ENCODE results near the gene MGLL.

Gene MGLL

GRCh38 chr3:127809611-127810010 lies 12.7 kb downstream of the MGLL start:
- DNase-seq (ENCODE audit: low read depth) = no peak

- no peak for DNase-seq (ENCODE audit: low read depth)
Measured at GRCh38 chr3:127809211-127809610, 13.1 kb downstream of the MGLL start.

DNA sequence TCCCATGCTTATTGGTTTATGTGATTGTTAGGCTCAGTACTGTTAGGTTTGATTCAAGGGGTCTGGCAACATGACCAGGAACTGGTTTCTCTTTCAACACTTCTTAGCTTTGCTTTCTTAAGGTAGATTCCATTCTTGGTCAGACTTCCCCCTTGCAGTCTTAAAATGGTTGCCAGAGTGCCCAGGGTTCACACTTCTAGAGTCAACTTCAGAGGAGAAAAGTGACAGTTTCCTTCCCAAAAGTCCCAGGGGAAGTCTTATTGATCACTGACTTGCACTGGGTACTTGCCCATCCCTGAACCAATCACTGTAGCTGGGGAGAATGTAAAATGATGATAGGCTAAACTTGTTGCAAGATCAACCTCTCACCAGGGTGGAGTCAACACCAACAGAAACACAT lies 14.1 kb downstream of the MGLL start:
- no peak for DNase-seq (ENCODE audit: low read depth)

- no peak for DNase-seq (ENCODE audit: low read depth)
Measured at GRCh38 chr3:127805026-127805753, 17.1 kb downstream of the MGLL start.

DNA sequence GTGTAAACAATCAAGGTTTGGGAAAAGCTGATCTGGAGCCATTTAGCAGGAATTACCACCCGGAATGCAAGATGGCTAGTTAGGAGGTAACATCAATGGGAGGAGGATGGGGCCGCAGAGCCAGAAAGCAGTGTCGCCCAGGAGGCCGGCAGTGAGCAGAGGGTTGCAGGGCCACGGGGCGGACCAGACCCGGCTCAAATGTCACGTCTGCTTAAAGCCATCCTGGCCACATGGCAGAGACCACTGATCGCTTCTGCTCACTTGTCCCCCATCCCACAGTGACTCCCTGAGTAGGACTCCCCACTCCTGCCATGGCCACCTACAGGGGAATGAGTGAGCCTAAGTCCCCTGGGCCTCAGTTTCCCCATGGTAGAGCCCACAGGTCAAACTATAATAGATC lies 18.2 kb downstream of the MGLL start:
- no peak for DNase-seq (ENCODE audit: low read depth)

- DNase-seq (ENCODE audit: low read depth) = peak; percentile 98
Measured at GRCh38 chr3:127803619-127804018, 18.7 kb downstream of the MGLL start.

GRCh38 chr3:127802606-127803005 lies 19.7 kb downstream of the MGLL start:
- no peak for DNase-seq (ENCODE audit: low read depth)

DNA sequence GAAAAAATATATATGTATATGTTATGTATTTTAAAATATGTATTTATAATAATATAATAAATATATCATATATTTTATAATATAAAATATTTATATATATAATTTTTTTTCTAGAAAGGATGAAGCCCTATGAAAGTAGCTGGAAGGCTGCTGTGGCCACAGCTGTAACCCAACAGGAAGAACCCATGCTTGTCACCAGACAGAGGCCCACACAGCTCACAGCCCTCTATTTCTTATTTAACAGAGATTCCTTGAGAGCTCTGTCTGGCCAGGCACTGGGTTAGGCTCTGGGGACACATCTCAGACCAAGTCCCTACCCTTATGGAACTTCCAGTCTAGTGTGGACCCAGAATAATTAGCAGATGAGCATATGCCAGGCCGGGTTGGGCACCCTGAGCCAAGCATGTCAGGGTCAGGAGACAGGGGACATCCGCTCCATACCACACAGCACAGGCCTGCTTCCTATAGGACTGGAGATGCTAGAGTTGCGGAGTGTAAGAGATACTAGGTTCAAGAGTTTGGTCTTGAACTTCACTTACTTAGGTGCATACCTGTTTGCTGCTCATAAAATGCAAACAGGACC lies 20.5 kb downstream of the MGLL start:
- DNase-seq (ENCODE audit: low read depth) = no peak

DNA sequence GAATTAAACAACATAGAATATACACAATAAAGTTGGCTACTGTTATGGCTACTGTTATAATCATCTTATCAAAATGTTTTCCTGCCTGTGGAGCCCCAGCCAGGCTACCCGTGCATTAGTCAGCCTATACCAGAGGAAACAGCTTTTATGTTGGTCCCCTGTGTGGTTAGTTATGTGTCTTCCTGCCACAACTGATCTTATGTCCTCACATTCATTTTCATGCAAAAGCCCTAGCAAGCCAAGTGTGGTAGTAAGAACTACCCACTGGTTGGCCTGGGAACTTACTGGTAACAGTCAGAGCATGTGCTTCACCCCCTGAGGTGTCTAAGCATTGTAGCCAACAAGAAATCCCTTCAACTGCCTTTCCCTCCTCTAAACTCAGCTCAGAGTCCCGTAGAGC lies 21.8 kb downstream of the MGLL start:
- no peak for DNase-seq (ENCODE audit: low read depth)

DNA sequence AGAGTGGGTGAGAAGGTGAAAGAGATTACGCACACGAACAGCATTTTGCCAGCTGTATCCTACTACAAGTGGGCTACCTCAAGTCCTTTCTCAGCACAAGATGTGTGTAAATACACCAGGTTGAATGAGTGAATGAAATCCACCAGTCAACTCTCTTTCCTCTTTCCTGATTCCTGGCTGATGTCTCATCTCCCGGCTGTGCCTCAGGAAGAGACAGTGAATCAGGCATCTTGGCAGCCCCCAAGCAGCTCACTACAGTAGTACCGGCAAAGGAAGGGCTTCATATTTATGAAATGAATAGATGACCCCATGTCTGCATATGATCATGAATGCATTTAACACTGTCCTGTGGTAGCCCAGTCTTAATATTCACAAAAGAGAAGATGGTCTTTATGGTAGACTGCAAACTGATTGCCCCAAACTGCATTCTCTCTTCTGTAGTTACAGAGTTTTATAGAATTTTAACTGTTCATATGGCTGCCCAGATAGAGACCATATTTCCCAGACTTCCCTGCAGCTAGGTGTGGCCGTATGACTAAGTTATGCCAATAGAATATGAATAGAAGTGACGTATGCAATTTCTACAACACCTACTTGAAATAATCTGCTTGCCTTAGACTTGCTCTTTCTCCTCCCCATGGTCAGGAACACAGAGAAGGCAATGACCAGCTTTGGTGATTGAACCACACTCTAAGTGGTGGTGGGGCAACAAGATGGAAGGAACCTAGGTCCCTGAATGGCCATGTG lies 22.7 kb downstream of the MGLL start:
- DNase-seq (ENCODE audit: low read depth) = peak; percentile 94

GRCh38 chr3:127798716-127799115 lies 23.6 kb downstream of the MGLL start:
- no peak for DNase-seq (ENCODE audit: low read depth)

DNA sequence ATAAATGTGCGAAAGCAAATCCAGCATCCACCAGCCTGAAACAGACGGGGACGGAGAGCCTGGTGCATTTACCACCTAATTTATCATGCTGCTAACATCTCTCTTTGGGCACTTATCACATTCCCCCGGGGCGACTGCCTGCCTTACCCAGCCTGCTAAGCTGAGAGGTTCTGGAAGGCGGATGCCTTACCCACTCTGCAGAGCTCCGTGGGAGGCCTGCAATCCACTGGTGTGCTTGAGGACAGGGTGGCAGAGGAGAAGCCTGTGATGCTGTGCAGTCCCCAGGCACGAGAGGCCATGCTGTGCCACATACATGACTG lies 25.5 kb downstream of the MGLL start:
- DNase-seq (ENCODE audit: low read depth) = no peak

GRCh38 chr3:127796045-127796830 lies 26.1 kb downstream of the MGLL start:
- DNase-seq (ENCODE audit: low read depth) = no peak

- DNase-seq (ENCODE audit: low read depth) = no peak
Measured at GRCh38 chr3:127794972-127795371, 27.3 kb downstream of the MGLL start.

- no peak for DNase-seq (ENCODE audit: low read depth)
Measured at GRCh38 chr3:127794402-127794801, 27.9 kb downstream of the MGLL start.

DNA sequence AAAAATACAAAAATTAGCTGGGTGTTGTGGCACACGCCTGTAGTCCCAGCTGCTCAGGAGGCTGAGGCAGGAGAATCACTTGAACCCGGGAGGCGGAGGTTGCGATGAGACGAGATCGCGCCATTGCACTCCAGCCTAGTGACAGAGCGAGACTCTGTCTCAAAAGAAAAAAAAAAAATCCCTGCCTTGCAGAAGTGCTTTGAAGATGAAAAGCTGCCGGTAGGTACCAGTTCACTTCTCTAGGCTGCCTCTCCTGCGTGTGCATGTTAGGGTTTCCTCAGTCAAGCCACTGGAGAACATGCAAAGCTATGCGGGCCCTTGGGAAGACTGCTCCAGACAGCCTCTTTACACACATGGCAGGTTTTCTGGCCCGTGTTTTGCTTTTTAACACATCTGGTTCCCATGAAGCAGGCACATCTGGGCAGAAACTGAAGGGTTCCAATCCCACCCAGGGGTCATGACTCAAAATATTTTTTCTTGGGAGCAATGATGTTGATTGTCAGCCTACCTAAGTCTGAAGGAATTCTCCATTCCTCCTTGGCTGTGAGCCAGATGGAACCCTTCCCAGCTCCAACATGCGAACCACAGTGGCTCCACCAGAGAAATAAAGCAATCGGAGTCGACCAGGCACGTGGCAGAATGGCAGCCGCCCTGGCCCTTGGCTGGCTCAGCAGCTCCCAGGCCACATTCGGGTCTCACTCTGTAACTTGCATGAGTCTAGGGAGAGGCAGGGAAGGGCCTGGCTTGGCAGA lies 29.6 kb downstream of the MGLL start:
- peak; percentile 99 for DNase-seq (ENCODE audit: low read depth)

GRCh38 chr3:127791221-127791913 lies 30.9 kb downstream of the MGLL start:
- DNase-seq (ENCODE audit: low read depth) = no peak

- no peak for DNase-seq (ENCODE audit: low read depth)
Measured at GRCh38 chr3:127790882-127791183, 31.5 kb downstream of the MGLL start.

DNA sequence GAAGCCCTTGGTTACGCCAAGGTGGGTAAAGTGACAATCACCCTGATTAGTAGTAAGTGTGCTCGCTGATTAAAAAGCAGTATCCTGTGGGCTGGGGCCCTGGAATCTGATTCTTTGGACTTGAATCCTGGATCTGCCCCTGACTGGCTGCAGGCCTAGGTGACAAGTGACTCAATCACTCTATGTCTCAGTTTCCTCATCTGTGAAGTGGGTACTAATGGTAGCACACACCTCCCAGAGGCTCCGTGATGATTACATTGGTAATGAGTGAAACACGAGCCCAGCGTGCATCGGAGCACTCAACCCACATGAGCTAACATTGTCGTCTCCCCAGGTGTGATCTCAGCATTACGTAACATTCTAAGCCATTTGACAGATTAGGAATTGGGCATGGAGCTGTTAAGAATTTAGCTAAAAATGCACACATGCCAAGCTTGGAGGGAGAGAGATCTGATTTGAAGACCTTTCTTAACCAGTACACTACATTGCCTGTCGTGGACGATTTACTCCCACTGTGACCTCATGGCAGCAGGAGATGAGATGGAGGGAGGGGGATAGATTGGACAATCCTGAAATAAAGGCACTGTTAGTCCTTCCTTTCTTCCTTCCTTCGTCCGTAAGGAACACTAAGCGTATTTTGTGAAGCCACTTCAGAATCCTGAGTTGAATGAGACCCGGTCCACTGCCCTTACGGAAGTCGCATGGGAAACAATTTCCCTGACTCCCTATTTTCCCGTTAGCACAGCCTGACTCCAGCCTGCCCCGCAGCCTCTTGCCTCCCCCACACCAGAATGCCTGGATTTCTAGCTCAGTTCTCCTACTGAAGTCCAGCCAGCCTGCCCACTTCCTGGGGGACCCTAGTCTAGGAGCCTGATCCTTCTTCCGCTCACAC lies 32.1 kb downstream of the MGLL start:
- DNase-seq (ENCODE audit: low read depth) = no peak

DNA sequence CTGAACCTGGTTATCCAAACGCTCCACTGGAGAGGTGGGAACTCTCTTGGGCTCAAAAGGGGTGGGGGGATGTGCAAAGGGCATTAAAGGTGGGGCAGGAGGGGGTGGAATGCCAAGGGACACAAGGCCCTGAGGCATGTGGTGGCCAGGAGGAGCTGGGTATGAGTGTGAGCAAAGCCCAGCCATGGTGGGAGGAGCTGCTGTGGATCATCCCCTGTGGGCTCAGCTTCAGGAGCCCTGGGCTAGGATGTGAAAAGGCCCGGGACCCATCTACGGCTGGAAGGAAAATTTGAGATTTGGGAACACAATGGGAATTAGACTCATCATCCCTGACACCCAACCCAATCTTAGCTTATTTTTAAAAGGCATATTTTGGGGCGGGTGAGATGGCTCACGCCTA lies 33.3 kb downstream of the MGLL start:
- DNase-seq (ENCODE audit: low read depth) = no peak

Data from HS-5 (cell line).